ENCODE measurements around the gene MMP11. TPM values are rescaled to one million over a fixed set of nuclear protein-coding genes. Genes with fewer than 3 reads are reported as not detected.

MMP11 gene
- total RNA-seq, 1 experiment from 2014 or later = 7.4 TPM

GRCh38 chr22:23793326-23793725 lies 20.7 kb downstream of the MMP11 start:
- Histone ChIP-seq H3K79me2 (ENCODE audit: insufficient read depth, low read length) (peaks cover 51% of the 10 kb centered on the region), H3K36me3 (ENCODE audit: control insufficient read depth in 1 of 2, insufficient read depth in 2 of 2, low read length in 2 of 2) (peaks cover 16 to 27% of the 10 kb centered on the region in 2 experiments; a peak in 3 of 4 replicates), H2AFZ (ENCODE audit: low read depth, low read length, poor library complexity, severe bottlenecking) (no peak overlapping the region), H3K9me3 (ENCODE audit: control insufficient read depth in 1 of 2, insufficient read depth in 1 of 2, low read depth in 1 of 2, low read length in 2 of 2) (no peaks in the 10 kb centered on the region), H3K4me2 (ENCODE audit: low read length) (no peak overlapping the region), H3K4me1 (ENCODE audit: control insufficient read depth in 1 of 2, insufficient read depth in 2 of 2, low read length in 2 of 2) (peaks cover 5 to 6% of the 10 kb centered on the region in 2 experiments; a peak in 3 of 4 replicates), H3K9ac (ENCODE audit: low read length) (no peak overlapping the region), H3K27ac (ENCODE audit: low read depth, low read length) (no peak overlapping the region), H3K27me3 (ENCODE audit: insufficient read depth, low read length) (no peaks in the 10 kb centered on the region), H3K4me3 (replicated peaks in 1 of 2; ENCODE audit: low read depth in 1 of 2, low read length in 2 of 2) (no peak overlapping the region), H4K20me1 (ENCODE audit: insufficient read depth) (no peaks in the 10 kb centered on the region), H3K9me2 (ENCODE audit: insufficient read depth) (no peaks in the 10 kb centered on the region)
- POLR2A ChIA-PET = no interaction called here
- CTCF ChIA-PET = no interaction called here
- ATAC-seq (no peak), DNase-seq (ENCODE audit: low read depth, low spot score) (no peak)
- TF ChIP-seq ZFX (IDR thresholded peaks at IDR 0.05) (no peak), EGR1 (IDR thresholded peaks at IDR 0.05; ENCODE audit: low read depth) (no peak), TCF7L2 (IDR thresholded peaks at IDR 0.05; ENCODE audit: borderline replicate concordance, extremely low read depth, insufficient read depth, insufficient read length) (no peak), SP1 (IDR thresholded peaks at IDR 0.05; ENCODE audit: low read depth) (no peak), SIN3A (IDR thresholded peaks at IDR 0.05; ENCODE audit: low read depth) (no peak), POLR2AphosphoS5 (IDR thresholded peaks at IDR 0.05; ENCODE audit: low read depth, low read length) (no peak), ELF1 (IDR thresholded peaks at IDR 0.05; ENCODE audit: borderline replicate concordance, low read depth) (no peak), YY1 (IDR thresholded peaks at IDR 0.05; ENCODE audit: extremely low read depth, insufficient replicate concordance, low read depth, low read length) (no peak), SRF (IDR thresholded peaks at IDR 0.05; ENCODE audit: low read depth) (no peak), EZH2phosphoT487 (IDR thresholded peaks at IDR 0.05; ENCODE audit: borderline replicate concordance) (no peak), CEBPB (IDR thresholded peaks at IDR 0.05; ENCODE audit: low read depth) (no peak), FOSL1 (IDR thresholded peaks at IDR 0.05; ENCODE audit: low read depth) (no peak), CBX3 (IDR thresholded peaks at IDR 0.05; ENCODE audit: low read depth) (no peak)
- TF ChIP-seq, protein P1, sequence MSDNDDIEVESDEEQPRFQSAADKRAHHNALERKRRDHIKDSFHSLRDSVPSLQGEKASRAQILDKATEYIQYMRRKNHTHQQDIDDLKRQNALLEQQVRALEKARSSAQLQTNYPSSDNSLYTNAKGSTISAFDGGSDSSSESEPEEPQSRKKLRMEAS (IDR thresholded peaks at IDR 0.05) = no peak
- TF ChIP-seq, protein P2, sequence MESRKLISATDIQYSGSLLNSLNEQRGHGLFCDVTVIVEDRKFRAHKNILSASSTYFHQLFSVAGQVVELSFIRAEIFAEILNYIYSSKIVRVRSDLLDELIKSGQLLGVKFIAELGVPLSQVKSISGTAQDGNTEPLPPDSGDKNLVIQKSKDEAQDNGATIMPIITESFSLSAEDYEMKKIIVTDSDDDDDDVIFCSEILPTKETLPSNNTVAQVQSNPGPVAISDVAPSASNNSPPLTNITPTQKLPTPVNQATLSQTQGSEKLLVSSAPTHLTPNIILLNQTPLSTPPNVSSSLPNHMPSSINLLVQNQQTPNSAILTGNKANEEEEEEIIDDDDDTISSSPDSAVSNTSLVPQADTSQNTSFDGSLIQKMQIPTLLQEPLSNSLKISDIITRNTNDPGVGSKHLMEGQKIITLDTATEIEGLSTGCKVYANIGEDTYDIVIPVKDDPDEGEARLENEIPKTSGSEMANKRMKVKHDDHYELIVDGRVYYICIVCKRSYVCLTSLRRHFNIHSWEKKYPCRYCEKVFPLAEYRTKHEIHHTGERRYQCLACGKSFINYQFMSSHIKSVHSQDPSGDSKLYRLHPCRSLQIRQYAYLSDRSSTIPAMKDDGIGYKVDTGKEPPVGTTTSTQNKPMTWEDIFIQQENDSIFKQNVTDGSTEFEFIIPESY (IDR thresholded peaks at IDR 0.05; ENCODE audit: extremely low read depth, insufficient replicate concordance, low read length) = no peak
- RAD21 ChIA-PET (ENCODE audit: low non-redundant PET in 1 of 2, low total read pairs in 2 of 2, uncharacterized antibody in 2 of 2, unreplicated experiment in 2 of 2) = no interaction called here
- BruUV-seq (replicated peaks) = no TSS peak
- intact Hi-C loops (cut with micrococcal nuclease) = no loop called here

Measured in HCT116 (cell line).